MM.1S (cell line): ENCODE data around the gene ZNF778.
A peak's percentile ranks its signal among the peaks of the same experiment; 100 is the strongest.

Experiments
- DNase-seq: peaks from one replicate; pipeline ENCODE4 v3.0.0-alpha.2; 2015
- H2AFZ ChIP-seq: fragments of 300-600 bp; sonication (generic); 2 replicates; pipeline ENCODE4 v1.6.0; 2016; ENCODE audit warnings: antibody characterized with exemption, low read length
- H3F3A ChIP-seq: fragments of 300-600 bp; sonication (generic); 2 replicates; pipeline ENCODE4 v1.6.1; 2016; ENCODE audit warnings: mild to moderate bottlenecking, antibody characterized with exemption, low read length, moderate library complexity, mixed read lengths; ENCODE audit not compliant: insufficient read depth
- H3K27ac ChIP-seq: fragments of 300-600 bp; sonication (generic); 2 replicates; pipeline ENCODE4 v1.5.1; 2016; ENCODE audit warnings: mild to moderate bottlenecking, low read length
- H3K27me3 ChIP-seq: fragments of 300-600 bp; sonication (generic); replicated peaks from 2 replicates; pipeline ENCODE4 v1.6.0; 2016; ENCODE audit warnings: low read length; ENCODE audit not compliant: insufficient read depth
- H3K36me3 ChIP-seq: fragments of 300-600 bp; sonication (generic); replicated peaks from 2 replicates; pipeline ENCODE4 v1.6.1; 2016; ENCODE audit warnings: mild to moderate bottlenecking, low read length, mixed read lengths; ENCODE audit not compliant: insufficient read depth
- H3K4me1 ChIP-seq: fragments of 300-600 bp; sonication (generic); 2 replicates; pipeline ENCODE4 v1.6.1; 2016; ENCODE audit warnings: low read length, mixed read lengths
- H3K4me2 ChIP-seq: fragments of 300-600 bp; sonication (generic); 2 replicates; pipeline ENCODE4 v1.6.0; 2016; ENCODE audit warnings: low read depth, low read length
- H3K4me3 ChIP-seq: fragments of 300-600 bp; sonication (generic); 2 replicates; pipeline ENCODE4 v1.5.1; 2016; ENCODE audit warnings: low read length, mixed read lengths
- H3K79me2 ChIP-seq: fragments of 300-600 bp; sonication (generic); 2 replicates; pipeline ENCODE4 v1.6.1; 2016; ENCODE audit warnings: mixed run types, low read length, mixed read lengths
- H3K9ac ChIP-seq: fragments of 300-600 bp; sonication (generic); 2 replicates; pipeline ENCODE4 v1.6.1; 2016; ENCODE audit warnings: low read length, mixed read lengths
- H3K9me2 ChIP-seq: fragments of 300-600 bp; sonication (generic); replicated peaks from 2 replicates; pipeline ENCODE4 v1.6.1; 2016; ENCODE audit warnings: mild to moderate bottlenecking, low read length, mixed read lengths; ENCODE audit not compliant: insufficient read depth
- H3K9me3 ChIP-seq: fragments of 300-600 bp; sonication (generic); replicated peaks from 2 replicates; pipeline ENCODE4 v1.6.1; 2016; ENCODE audit warnings: mild to moderate bottlenecking, low read length, mixed read lengths; ENCODE audit not compliant: insufficient read depth
- H4K20me1 ChIP-seq: fragments of 300-600 bp; sonication (generic); 2 replicates; pipeline ENCODE4 v1.6.1; 2016; ENCODE audit warnings: mild to moderate bottlenecking, low read length, moderate library complexity, mixed read lengths; ENCODE audit not compliant: insufficient read depth
- CTCF ChIP-seq: fragments of 300-600 bp; sonication (generic); IDR thresholded peaks from 2 replicates; pipeline ENCODE4 v1.5.1; 2016; ENCODE audit warnings: antibody characterized with exemption, low read length, mixed read lengths
- EZH2 ChIP-seq: fragments of 300-600 bp; sonication (generic); optimal IDR thresholded peaks from 2 replicates; pipeline ENCODE3; 2017; ENCODE audit warnings: low read depth, mild to moderate bottlenecking, antibody characterized with exemption, low read length, mixed read lengths
- EZH2phosphoT487 ChIP-seq: fragments of 300-600 bp; sonication (generic); IDR thresholded peaks from 2 replicates; pipeline ENCODE4 v1.6.1; 2018; ENCODE audit warnings: antibody characterized with exemption, low read length

The ZNF778 gene

GRCh38 chr16:89217388-89218191 lies at the start of gene ZNF778:
Gene ZNF778, plus strand, starts transcription at chr16:89217703. Its CDS starts 3,425 bp downstream, at chr16:89221128.
- Histone ChIP-seq H4K20me1 (no peaks in the 10 kb centered on the region), H3K9ac (peak within 1 kb of the TSS; percentile 83), H3K27ac (peak within 1 kb of the TSS; percentile 59; the same call in 1 of the 2 replicates), H3K79me2 (0 out of 2 replicates have a peak, but pooled peaks cover 4% of the 10 kb centered on the region), H3K4me2 (peak within 1 kb of the TSS; percentile 97), H3K36me3 (no peaks in the 10 kb centered on the region), H3F3A (peaks cover 4% of the 10 kb centered on the region; the same call in 1 of the 2 replicates), H3K4me1 (no peaks in the 10 kb centered on the region), H3K4me3 (peak within 1 kb of the TSS; percentile 76), H3K9me3 (no peaks in the 10 kb centered on the region), H3K27me3 (no peaks in the 10 kb centered on the region), H2AFZ (peak within 1 kb of the TSS; percentile 63; the same call in 1 of the 2 replicates), H3K9me2 (no peaks in the 10 kb centered on the region)
- TF ChIP-seq CTCF (no peak), EZH2 (no peak), EZH2phosphoT487 (no peak)
- peak; percentile 79 for DNase-seq

GRCh38 chr16:89168381-89169189 lies 48.9 kb upstream of the ZNF778 start:
- no peak for DNase-seq
- H3K79me2 ChIP-seq, result no peaks in the 10 kb centered on the region
- H2AFZ ChIP-seq, result no peak overlapping the region
- no peaks in the 10 kb centered on the region for H4K20me1 ChIP-seq
- H3K9me2 ChIP-seq, result no peaks in the 10 kb centered on the region
- no peak overlapping the region for H3K4me2 ChIP-seq
- no peaks in the 10 kb centered on the region for H3K9me3 ChIP-seq
- no peak overlapping the region for H3K9ac ChIP-seq
- H3K4me1 ChIP-seq, result no peaks in the 10 kb centered on the region
- no peaks in the 10 kb centered on the region for H3F3A ChIP-seq
- H3K27ac ChIP-seq, result no peak overlapping the region
- no peak overlapping the region for H3K4me3 ChIP-seq
- H3K27me3 ChIP-seq, result 0 out of 2 replicates have a peak, but pooled peaks cover 2% of the 10 kb centered on the region
- no peak for TF ChIP-seq EZH2
- no peak for TF ChIP-seq CTCF
- no peak for TF ChIP-seq EZH2phosphoT487
- H3K36me3 ChIP-seq, result no peaks in the 10 kb centered on the region

- 0 out of 2 replicates have a peak, but pooled peaks cover 7% of the 10 kb centered on the region for H3K27me3 ChIP-seq
- no peaks in the 10 kb centered on the region for H3F3A ChIP-seq
- H3K36me3 ChIP-seq, result no peaks in the 10 kb centered on the region
- H3K79me2 ChIP-seq, result no peaks in the 10 kb centered on the region
- no peaks in the 10 kb centered on the region for H3K9me2 ChIP-seq
- H3K9ac ChIP-seq, result no peak overlapping the region
- no peak overlapping the region for H3K4me2 ChIP-seq
- H4K20me1 ChIP-seq, result no peaks in the 10 kb centered on the region
- no peaks in the 10 kb centered on the region for H3K4me1 ChIP-seq
- no peak overlapping the region for H3K27ac ChIP-seq
- H2AFZ ChIP-seq, result no peak overlapping the region
- H3K4me3 ChIP-seq, result no peak overlapping the region
- DNase-seq, result no peak
- no peaks in the 10 kb centered on the region for H3K9me3 ChIP-seq
- no peak for TF ChIP-seq CTCF
- TF ChIP-seq EZH2phosphoT487, result no peak
- no peak for TF ChIP-seq EZH2
These were observed 47.7 kb upstream of the ZNF778 start for GRCh38 chr16:89169778-89170177.
